Iris pigment epithelial cell (primary cell): ENCODE measurements around the gene ATP2C1.
"Not testable (repeated sequence)": the region's sequence is repeated elsewhere in the genome, so short reads cannot be mapped to it uniquely, and the experiment has no call there.

ENCODE experiments used
- DNase-seq: peaks from one replicate; pipeline ENCODE4 v3.0.0-alpha.2; 2011; ENCODE audit warnings: low read depth

The ATP2C1 gene

GRCh38 chr3:130935761-130936492 is 42.0 kb downstream of the ATP2C1 start:
- peak; percentile 89 for DNase-seq

GRCh38 chr3:130939753-130940152 is 45.9 kb downstream of the ATP2C1 start:
- peak; percentile 85 for DNase-seq

DNA sequence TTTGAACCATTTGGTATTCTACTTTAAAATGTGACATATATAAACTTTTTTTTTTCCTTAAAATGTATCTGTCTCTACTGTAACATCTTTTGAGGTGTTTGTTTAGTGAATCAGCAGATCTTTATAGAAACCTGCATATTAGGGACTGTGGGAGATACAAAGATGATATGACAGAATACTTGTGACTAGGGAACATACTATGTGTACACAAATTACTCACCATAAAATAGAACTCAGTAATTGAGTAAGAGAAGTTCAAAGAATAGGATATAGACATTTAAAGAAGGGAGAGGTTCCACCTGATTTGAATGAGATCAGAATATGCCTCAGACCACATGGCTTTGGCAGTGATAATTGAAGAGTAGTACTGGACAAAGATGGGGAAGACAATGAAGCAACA is 47.9 kb downstream of the ATP2C1 start:
- DNase-seq: peak; percentile 40

- no peak for DNase-seq
These were observed 53.0 kb downstream of the ATP2C1 start for GRCh38 chr3:130946882-130947281.

DNA sequence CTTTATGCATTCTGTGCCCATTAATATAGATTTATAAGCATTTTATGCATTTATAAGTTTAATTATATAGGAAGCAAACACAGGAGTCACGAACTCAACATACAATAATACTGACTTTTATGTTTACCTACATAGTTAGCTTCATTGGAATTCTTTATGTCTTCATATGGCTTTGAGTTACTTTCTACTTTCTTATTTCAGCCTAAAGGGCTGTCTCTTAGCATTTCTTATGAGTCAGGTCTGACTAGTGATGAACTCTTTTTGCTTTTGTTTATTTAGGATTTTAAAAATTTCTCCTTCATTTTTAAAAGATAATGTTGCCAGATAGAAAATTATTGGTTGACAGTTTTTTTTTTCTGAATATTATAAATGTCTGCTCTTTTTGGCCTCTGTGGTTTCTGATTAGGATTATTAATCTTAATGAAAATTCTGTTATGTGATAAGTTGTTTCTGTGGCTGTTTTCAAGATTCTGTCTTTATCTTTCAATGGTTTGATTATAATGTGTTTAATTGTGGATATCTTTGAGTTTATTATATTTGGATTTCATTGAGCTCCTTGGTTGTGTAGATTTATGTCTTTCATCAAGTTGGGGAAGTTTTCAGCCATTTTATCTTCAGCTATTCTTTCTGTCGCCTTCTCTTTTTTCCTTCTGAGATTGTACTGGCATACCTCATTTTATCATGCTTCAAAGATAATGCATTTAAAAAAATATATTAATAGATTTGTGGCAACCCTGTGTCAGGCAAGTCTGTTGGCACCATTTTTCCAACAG is 54.3 kb downstream of the ATP2C1 start:
- DNase-seq: no peak

DNA sequence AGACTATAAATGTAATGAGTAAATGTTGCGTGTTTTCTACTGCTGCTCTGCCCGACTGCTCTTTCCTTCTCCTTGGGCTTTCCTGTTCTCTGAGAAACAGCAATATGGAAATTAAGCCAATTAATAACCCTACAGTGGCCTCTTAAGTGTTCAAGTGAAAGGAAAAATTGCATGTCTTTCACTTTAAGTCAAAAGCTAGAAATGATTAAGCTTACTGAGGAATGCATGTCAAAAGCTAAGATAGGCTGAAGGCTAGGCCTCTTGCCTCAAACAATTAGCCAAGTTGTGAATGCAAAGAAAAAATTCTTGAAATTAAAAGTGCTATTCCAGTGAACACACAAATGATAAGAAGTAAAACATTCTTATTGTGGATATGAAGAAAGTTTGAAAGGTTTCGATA is 55.0 kb downstream of the ATP2C1 start:
- no peak for DNase-seq

- DNase-seq: no peak
These were observed 56.2 kb downstream of the ATP2C1 start for GRCh38 chr3:130950124-130950523.

- DNase-seq: peak; percentile 82
These were observed 56.8 kb downstream of the ATP2C1 start for GRCh38 chr3:130950641-130951040.

GRCh38 chr3:130955481-130955880 is 61.6 kb downstream of the ATP2C1 start:
- no peak for DNase-seq

- DNase-seq: no peak
These were observed 62.4 kb downstream of the ATP2C1 start for GRCh38 chr3:130956281-130956680.

DNA sequence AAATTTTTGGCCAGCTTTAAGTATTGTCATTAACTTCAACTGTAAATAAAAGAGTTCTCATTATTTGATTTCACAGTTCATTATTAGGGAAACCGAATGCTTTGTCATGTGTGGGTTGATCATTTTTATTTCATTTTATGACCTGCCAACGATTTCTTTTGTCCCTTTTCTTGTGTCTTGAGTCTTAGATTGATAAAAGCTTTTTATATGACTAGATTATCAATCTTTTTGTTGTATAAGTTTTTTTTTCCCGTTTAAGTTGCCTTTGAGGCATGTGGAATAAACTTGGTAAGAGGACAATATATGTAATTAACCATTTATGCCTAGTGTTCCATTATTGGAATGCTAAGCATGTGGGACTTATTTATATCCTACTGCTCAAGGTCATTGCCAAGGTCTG is 62.8 kb downstream of the ATP2C1 start:
- DNase-seq: no peak

DNA sequence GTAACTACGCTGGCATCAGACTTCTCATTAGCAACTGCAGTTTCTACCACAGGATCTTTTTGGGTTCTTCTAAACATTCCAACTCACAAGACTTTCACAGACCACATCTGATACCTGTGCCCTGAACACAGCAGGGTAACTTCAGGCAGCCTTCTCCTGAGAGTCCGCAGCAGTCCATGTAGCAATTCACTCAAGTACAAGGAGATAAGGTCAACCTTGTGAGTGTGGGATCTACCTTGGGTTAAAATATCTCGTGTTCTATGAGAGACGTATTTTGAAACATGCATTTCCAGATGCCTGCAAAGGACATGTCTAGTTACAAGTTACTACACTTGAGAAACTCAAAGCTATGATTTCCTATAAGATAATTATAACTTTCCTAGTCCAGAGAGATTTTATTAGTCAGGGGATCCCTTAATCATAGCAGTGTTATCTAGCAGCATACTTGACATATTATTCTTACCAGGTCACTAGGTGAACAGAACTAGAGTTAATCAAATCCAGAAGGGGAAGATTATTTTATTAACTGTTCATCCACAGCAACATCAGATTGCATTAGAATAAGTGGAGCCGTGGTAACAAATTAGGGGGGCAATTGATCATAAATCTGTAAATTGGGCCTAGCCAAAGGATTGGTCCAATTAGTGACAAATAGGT is 66.4 kb downstream of the ATP2C1 start:
- peak; percentile 56 for DNase-seq

DNA sequence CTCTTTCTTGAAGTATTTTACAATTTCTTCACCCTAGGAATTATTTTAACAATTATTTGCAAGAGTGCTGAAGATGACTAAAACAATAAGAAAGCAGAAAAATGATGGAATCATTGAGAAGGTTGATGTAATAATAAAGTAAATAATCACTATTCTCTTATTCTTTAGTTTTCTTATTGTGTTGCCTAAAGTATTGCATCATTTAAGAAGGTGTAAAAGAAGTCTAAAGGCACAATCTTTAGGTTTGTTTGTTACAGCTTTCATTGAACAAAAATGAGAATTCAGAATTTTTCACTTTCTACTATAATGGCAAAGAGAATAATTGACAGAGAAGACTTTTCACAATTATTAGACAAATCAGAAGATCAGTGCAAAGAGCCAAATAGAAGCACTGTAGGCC is 67.6 kb downstream of the ATP2C1 start:
- DNase-seq: no peak

DNA sequence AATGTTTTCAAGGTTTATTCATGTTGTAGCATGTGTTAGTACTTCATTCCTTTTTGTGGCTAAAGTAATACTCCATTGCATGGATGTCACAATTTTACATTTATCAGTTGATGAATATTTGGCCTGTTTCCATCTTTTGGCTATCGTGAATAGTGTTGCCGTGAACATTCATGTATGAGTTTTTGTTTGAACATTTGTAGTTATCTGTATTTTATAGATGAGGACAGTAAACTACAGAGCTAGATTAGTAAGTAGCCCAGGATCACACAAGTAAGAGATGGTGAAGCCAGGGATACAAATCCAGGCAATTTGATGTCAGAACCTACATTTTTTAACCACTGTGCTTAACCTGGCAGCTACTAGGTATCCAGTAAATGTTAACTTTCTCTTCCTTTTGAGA is 69.6 kb downstream of the ATP2C1 start:
- peak; percentile 42 for DNase-seq

DNA sequence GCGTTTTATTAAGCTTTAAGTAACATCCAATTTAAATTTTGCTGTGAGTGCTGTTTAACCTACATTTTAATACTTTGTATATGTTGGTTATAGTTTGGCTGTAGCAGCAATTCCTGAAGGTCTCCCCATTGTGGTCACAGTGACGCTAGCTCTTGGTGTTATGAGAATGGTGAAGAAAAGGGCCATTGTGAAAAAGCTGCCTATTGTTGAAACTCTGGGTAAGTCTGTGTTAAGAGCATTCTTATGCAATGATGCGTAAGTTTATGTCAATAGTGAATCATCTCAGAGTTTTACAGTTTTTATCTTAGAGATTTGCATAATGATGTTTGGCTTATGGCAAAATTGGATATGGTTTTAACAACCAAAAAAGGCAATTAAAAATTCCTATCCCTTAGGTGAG is 70.0 kb downstream of the ATP2C1 start:
- DNase-seq: peak; percentile 98

- DNase-seq: no peak
These were observed 73.4 kb downstream of the ATP2C1 start for GRCh38 chr3:130967281-130967680.

- DNase-seq: peak; percentile 73
These were observed 74.3 kb downstream of the ATP2C1 start for GRCh38 chr3:130968221-130968620.

GRCh38 chr3:130969621-130970020 is 75.7 kb downstream of the ATP2C1 start:
- no peak for DNase-seq

- peak; percentile 61 for DNase-seq
These were observed 77.3 kb downstream of the ATP2C1 start for GRCh38 chr3:130971208-130971607.

DNA sequence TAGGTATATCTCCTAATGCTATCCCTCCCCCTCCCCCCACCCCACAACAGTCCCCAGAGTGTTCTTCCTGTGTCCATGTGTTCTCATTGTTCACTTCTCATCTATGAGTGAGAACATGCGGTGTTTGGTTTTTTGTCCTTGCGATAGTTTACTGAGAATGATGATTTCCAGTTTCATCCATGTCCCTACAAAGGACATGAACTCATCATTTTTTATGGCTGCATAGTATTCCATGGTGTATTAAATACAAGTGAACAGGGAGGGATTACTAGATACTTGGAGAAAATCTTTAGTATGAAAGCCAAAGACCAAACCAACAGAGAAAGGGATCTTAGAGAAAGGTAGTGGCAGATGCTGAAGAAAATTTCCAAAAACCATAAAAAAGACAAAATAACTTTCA is 78.7 kb downstream of the ATP2C1 start:
- DNase-seq: not testable (repeated sequence)

DNA sequence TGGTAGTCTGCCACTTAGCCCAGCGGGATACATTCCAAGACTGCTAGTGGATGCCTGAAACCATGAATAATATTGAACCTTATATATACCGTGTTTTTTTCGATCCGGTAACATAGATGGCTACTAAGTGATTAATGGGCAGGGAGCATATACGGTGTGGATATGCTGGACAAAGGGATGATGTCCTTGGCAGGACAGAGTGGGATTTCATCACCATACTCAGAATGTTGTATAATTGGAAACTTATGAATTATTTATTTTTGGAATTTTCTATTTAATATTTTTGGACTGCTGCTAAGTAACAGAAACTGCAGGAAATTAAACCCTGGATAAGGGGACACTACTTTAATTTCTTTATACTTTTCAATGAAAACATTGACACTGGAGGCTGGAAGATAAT is 79.5 kb downstream of the ATP2C1 start:
- DNase-seq: no peak

DNA sequence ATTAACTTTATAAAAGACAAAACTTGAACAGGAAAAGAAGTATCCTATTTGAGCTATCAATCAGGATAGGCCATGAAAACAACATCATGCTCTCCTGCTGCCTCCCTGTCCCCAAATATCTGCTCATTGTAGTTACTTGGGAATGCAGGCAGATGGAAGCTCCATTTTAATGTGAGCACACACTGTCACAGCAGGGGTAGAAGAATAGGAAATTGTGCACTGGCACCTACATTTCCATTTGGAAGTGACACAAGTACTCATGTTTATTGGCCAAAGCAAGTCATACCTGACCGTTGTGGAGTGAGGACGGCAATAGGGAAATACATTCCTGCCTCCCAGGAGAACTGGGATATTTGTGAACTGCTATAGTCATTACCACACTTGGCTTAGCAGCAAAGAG is 80.3 kb downstream of the ATP2C1 start:
- no peak for DNase-seq

GRCh38 chr3:130975251-130975650 is 81.4 kb downstream of the ATP2C1 start:
- no peak for DNase-seq
